SU-DHL-6 (cell line): ENCODE results near the gene ADARB2.

ENCODE experiments used
- H2AFZ ChIP-seq: fragments of 200-600 bp; sonication (generic); 2 replicates; pipeline ENCODE4 v1.6.1; 2014; ENCODE audit warnings: low read depth, mild to moderate bottlenecking, moderate library complexity, mixed read lengths, antibody characterized with exemption, low read length; ENCODE audit not compliant: severe bottlenecking
- H3F3A ChIP-seq: fragments of 200-600 bp; shearing (Covaris generic); 2 replicates; pipeline ENCODE4 v1.6.0; 2016; ENCODE audit warnings: antibody characterized with exemption, mild to moderate bottlenecking; ENCODE audit not compliant: insufficient read depth
- H3K27ac ChIP-seq: fragments of 200-600 bp; sonication (generic); 2 replicates; pipeline ENCODE4 v1.5.1; 2016; ENCODE audit warnings: low read depth, mild to moderate bottlenecking, low read length, moderate library complexity, mixed read lengths
- H3K27me3 ChIP-seq: fragments of 200-600 bp; sonication (generic), shearing (Covaris generic); 2 replicates; pipeline ENCODE4 v1.6.0; 2014; ENCODE audit warnings: mild to moderate bottlenecking, low read length
- H3K36me3 ChIP-seq: fragments of 200-600 bp; sonication (generic); 2 replicates; pipeline ENCODE4 v1.6.1; 2014; ENCODE audit warnings: mild to moderate bottlenecking, low read length, mixed read lengths
- H3K4me2 ChIP-seq: fragments of 300-600, 200-600 bp; shearing (Covaris generic), sonication (generic); 2 replicates; pipeline ENCODE4 v1.6.0; 2014; ENCODE audit warnings: low read length, low read depth, mild to moderate bottlenecking; ENCODE audit not compliant: poor library complexity, severe bottlenecking
- H3K4me3 ChIP-seq: fragments of 200-600 bp; sonication (generic); 2 replicates; pipeline ENCODE4 v1.5.1; 2014; ENCODE audit warnings: antibody characterized with exemption, low read length, mild to moderate bottlenecking, mixed read lengths; ENCODE audit not compliant: insufficient read depth, poor library complexity, severe bottlenecking
- H3K79me2 ChIP-seq: fragments of 200-600 bp; sonication (generic); 2 replicates; pipeline ENCODE4 v1.6.1; 2014; ENCODE audit warnings: mild to moderate bottlenecking, low read length, moderate library complexity; ENCODE audit not compliant: insufficient read depth
- H3K9ac ChIP-seq: fragments of 200-600 bp; sonication (generic); 2 replicates; pipeline ENCODE4 v1.7.0; 2014; ENCODE audit warnings: mild to moderate bottlenecking, low read length
- H3K9me2 ChIP-seq: fragments of 200-600 bp; sonication (generic); replicated peaks from 2 replicates; pipeline ENCODE4 v1.6.1; 2014; ENCODE audit warnings: low read length; ENCODE audit not compliant: insufficient read depth
- H3K9me3 ChIP-seq: fragments of 200-600 bp; sonication (generic); 2 replicates; pipeline ENCODE4 v1.6.1; 2014; ENCODE audit warnings: low read length, mixed read lengths; ENCODE audit not compliant: insufficient read depth
- H4K20me1 ChIP-seq: fragments of 200-600 bp; sonication (generic); 2 replicates; pipeline ENCODE4 v1.6.1; 2014; ENCODE audit warnings: low read depth, mild to moderate bottlenecking, antibody characterized with exemption, low read length, moderate library complexity, mixed read lengths
- CTCF ChIP-seq: fragments of 200-600 bp; sonication (generic); IDR thresholded peaks from one replicate; pipeline ENCODE4 v1.5.1; 2017; ENCODE audit warnings: antibody characterized with exemption, mild to moderate bottlenecking, low read length, moderate library complexity; ENCODE audit not compliant: insufficient read depth, poor library complexity, severe bottlenecking
- EZH2phosphoT487 ChIP-seq: fragments of 200-600 bp; sonication (generic), shearing (Covaris generic); conservative IDR thresholded peaks from 2 replicates; pipeline ENCODE4 v1.6.1; 2018; ENCODE audit warnings: mild to moderate bottlenecking, antibody characterized with exemption, low read length, moderate library complexity, mixed read lengths

ADARB2 gene

GRCh38 chr10:1670541-1671365, 66.6 kb downstream of the ADARB2 start:
- no peak overlapping the region for H2AFZ ChIP-seq
- no peak overlapping the region for H3K4me2 ChIP-seq
- H3K36me3 ChIP-seq = no peaks in the 10 kb centered on the region
- TF ChIP-seq CTCF = no peak
- no peak for TF ChIP-seq EZH2phosphoT487
- no peak overlapping the region for H3K27ac ChIP-seq
- H3K9me3 ChIP-seq = no peaks in the 10 kb centered on the region
- no peak overlapping the region for H3K4me3 ChIP-seq
- H3F3A ChIP-seq = no peaks in the 10 kb centered on the region
- no peaks in the 10 kb centered on the region for H3K27me3 ChIP-seq
- H3K9ac ChIP-seq = no peak overlapping the region
- no peaks in the 10 kb centered on the region for H3K79me2 ChIP-seq
- no peaks in the 10 kb centered on the region for H3K9me2 ChIP-seq
- H4K20me1 ChIP-seq = no peaks in the 10 kb centered on the region

GRCh38 chr10:1669433-1669832, 67.9 kb downstream of the ADARB2 start:
- no peaks in the 10 kb centered on the region for H3K27me3 ChIP-seq

GRCh38 chr10:1668399-1668798, 68.9 kb downstream of the ADARB2 start:
- H3K4me2 ChIP-seq = no peak overlapping the region
- no peaks in the 10 kb centered on the region for H3K9me3 ChIP-seq
- H3F3A ChIP-seq = no peaks in the 10 kb centered on the region
- no peak for TF ChIP-seq EZH2phosphoT487
- no peak for TF ChIP-seq CTCF
- no peaks in the 10 kb centered on the region for H3K9me2 ChIP-seq
- no peaks in the 10 kb centered on the region for H3K36me3 ChIP-seq
- no peak overlapping the region for H2AFZ ChIP-seq
- no peak overlapping the region for H3K27ac ChIP-seq
- no peak overlapping the region for H3K9ac ChIP-seq
- H3K27me3 ChIP-seq = no peaks in the 10 kb centered on the region
- H3K4me3 ChIP-seq = no peak overlapping the region
- H4K20me1 ChIP-seq = no peaks in the 10 kb centered on the region
- H3K79me2 ChIP-seq = no peaks in the 10 kb centered on the region

More at GRCh38 chr10:1669433-1669832, 67.9 kb downstream of the ADARB2 start:
- TF ChIP-seq EZH2phosphoT487 (no peak), CTCF (no peak)
- no peaks in the 10 kb centered on the region for H3K9me3 ChIP-seq
- no peaks in the 10 kb centered on the region for H4K20me1 ChIP-seq
- H3K9me2 ChIP-seq = no peaks in the 10 kb centered on the region
- no peaks in the 10 kb centered on the region for H3K79me2 ChIP-seq
- H3K4me3 ChIP-seq = no peak overlapping the region
- H3K36me3 ChIP-seq = no peaks in the 10 kb centered on the region
- H3K27ac ChIP-seq = no peak overlapping the region
- H3K4me2 ChIP-seq = no peak overlapping the region
- H3K9ac ChIP-seq = no peak overlapping the region
- H3F3A ChIP-seq = no peaks in the 10 kb centered on the region
- no peak overlapping the region for H2AFZ ChIP-seq
